ENCODE results near the gene HLCS.

The HLCS gene

GRCh38 chr21:36915696-36916245 is 50.7 kb downstream of the HLCS start:
- H3K4me1 ChIP-seq (ENCODE audit: low read depth, poor library complexity, severe bottlenecking), result no peaks in the 10 kb centered on the region
- H3K27me3 ChIP-seq (ENCODE audit: insufficient read depth, low read depth), result no peaks in the 10 kb centered on the region
- H3K79me2 ChIP-seq (ENCODE audit: insufficient read depth, low read depth), result no peaks in the 10 kb centered on the region
- H3K27ac ChIP-seq, result no peak overlapping the region
- H3K4me3 ChIP-seq (IDR thresholded peaks at IDR 0.05; ENCODE audit: insufficient read depth, low read depth, low read length), result no peak overlapping the region
- H2AFZ ChIP-seq (ENCODE audit: low read depth), result no peak overlapping the region
- H3K36me3 ChIP-seq (ENCODE audit: insufficient read depth), result no peaks in the 10 kb centered on the region
- H4K20me1 ChIP-seq (ENCODE audit: insufficient read depth), result no peaks in the 10 kb centered on the region
- no peak overlapping the region for H3K4me2 ChIP-seq
- no peak overlapping the region for H3K9ac ChIP-seq
- TF ChIP-seq CTCF (conservative IDR thresholded peaks at IDR 0.05; ENCODE audit: low read depth, low read length), result no peak

- H3K4me2 ChIP-seq, result no peak overlapping the region
- H4K20me1 ChIP-seq (ENCODE audit: insufficient read depth), result no peaks in the 10 kb centered on the region
- no peak overlapping the region for H2AFZ ChIP-seq (ENCODE audit: low read depth)
- H3K9ac ChIP-seq, result no peak overlapping the region
- no peak for TF ChIP-seq CTCF (conservative IDR thresholded peaks at IDR 0.05; ENCODE audit: low read depth, low read length)
- H3K79me2 ChIP-seq (ENCODE audit: insufficient read depth, low read depth), result no peaks in the 10 kb centered on the region
- no peaks in the 10 kb centered on the region for H3K27me3 ChIP-seq (ENCODE audit: insufficient read depth, low read depth)
- H3K36me3 ChIP-seq (ENCODE audit: insufficient read depth), result no peaks in the 10 kb centered on the region
- H3K27ac ChIP-seq, result no peak overlapping the region
- H3K4me3 ChIP-seq (IDR thresholded peaks at IDR 0.05; ENCODE audit: insufficient read depth, low read depth, low read length), result no peak overlapping the region
- no peaks in the 10 kb centered on the region for H3K4me1 ChIP-seq (ENCODE audit: low read depth, poor library complexity, severe bottlenecking)
Measured at GRCh38 chr21:36915014-36915695, 51.3 kb downstream of the HLCS start.

GRCh38 chr21:36914244-36915013 is 52.0 kb downstream of the HLCS start:
- no peaks in the 10 kb centered on the region for H3K36me3 ChIP-seq (ENCODE audit: insufficient read depth)
- H3K79me2 ChIP-seq (ENCODE audit: insufficient read depth, low read depth), result no peaks in the 10 kb centered on the region
- H2AFZ ChIP-seq (ENCODE audit: low read depth), result no peak overlapping the region
- TF ChIP-seq CTCF (conservative IDR thresholded peaks at IDR 0.05; ENCODE audit: low read depth, low read length), result no peak
- H3K9ac ChIP-seq, result no peak overlapping the region
- no peak overlapping the region for H3K27ac ChIP-seq
- H4K20me1 ChIP-seq (ENCODE audit: insufficient read depth), result no peaks in the 10 kb centered on the region
- no peak overlapping the region for H3K4me3 ChIP-seq (IDR thresholded peaks at IDR 0.05; ENCODE audit: insufficient read depth, low read depth, low read length)
- no peak overlapping the region for H3K4me2 ChIP-seq
- no peaks in the 10 kb centered on the region for H3K27me3 ChIP-seq (ENCODE audit: insufficient read depth, low read depth)
- H3K4me1 ChIP-seq (ENCODE audit: low read depth, poor library complexity, severe bottlenecking), result no peaks in the 10 kb centered on the region

- no peak overlapping the region for H3K9ac ChIP-seq
- H3K4me2 ChIP-seq, result no peak overlapping the region
- no peak overlapping the region for H3K4me3 ChIP-seq (IDR thresholded peaks at IDR 0.05; ENCODE audit: insufficient read depth, low read depth, low read length)
Measured at GRCh38 chr21:36913247-36914169, 53.0 kb downstream of the HLCS start.

More at GRCh38 chr21:36913247-36914169, 53.0 kb downstream of the HLCS start:
- no peaks in the 10 kb centered on the region for H3K27me3 ChIP-seq (ENCODE audit: insufficient read depth, low read depth)
- H3K36me3 ChIP-seq (ENCODE audit: insufficient read depth), result no peaks in the 10 kb centered on the region
- H4K20me1 ChIP-seq (ENCODE audit: insufficient read depth), result no peaks in the 10 kb centered on the region
- no peak overlapping the region for H3K27ac ChIP-seq
- no peak overlapping the region for H2AFZ ChIP-seq (ENCODE audit: low read depth)
- H3K79me2 ChIP-seq (ENCODE audit: insufficient read depth, low read depth), result no peaks in the 10 kb centered on the region
- H3K4me1 ChIP-seq (ENCODE audit: low read depth, poor library complexity, severe bottlenecking), result no peaks in the 10 kb centered on the region
- no peak for TF ChIP-seq CTCF (conservative IDR thresholded peaks at IDR 0.05; ENCODE audit: low read depth, low read length)
